Forelimb muscle (tissue), 1 donor: ENCODE measurements around the gene GPR32. TPM values are rescaled to one million over a fixed set of nuclear protein-coding genes. Genes with fewer than 3 reads are reported as not detected.
A peak's percentile ranks its signal among the peaks of the same experiment; 100 is the strongest.
"Not testable (repeated sequence)": the region's sequence is repeated elsewhere in the genome, so short reads cannot be mapped to it uniquely, and the experiment has no call there.

Experiments
- DNase-seq: peaks from one replicate; pipeline ENCODE4 v3.0.0-alpha.2; 2013; ENCODE audit warnings: low read depth
- polyA plus RNA-seq: library from polyadenylated mRNA; unstranded; fragments of 120-200 nt; gene quantifications from one replicate; pipeline ENCODE4 v1.2.1, GENCODE V29; 2013; ENCODE audit not compliant: insufficient read length

The GPR32 gene
- polyA plus RNA-seq, 1 donor: not detected

DNA sequence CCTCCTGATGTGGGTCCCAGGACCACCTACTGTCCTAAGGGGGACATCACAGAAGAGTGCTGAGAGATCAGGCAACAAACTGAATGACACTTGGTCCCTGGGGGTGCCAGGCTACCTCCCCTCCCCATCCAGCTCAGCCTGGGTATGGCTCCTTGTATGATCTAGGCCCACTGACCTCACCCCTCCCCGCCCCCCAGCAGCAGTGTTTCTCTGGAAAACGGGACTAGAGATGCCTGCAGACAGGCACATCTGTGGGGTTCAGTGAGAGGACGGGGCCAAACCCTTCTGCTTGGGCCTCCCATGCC lies 29.2 kb downstream of the GPR32 start:
- DNase-seq: no peak

DNA sequence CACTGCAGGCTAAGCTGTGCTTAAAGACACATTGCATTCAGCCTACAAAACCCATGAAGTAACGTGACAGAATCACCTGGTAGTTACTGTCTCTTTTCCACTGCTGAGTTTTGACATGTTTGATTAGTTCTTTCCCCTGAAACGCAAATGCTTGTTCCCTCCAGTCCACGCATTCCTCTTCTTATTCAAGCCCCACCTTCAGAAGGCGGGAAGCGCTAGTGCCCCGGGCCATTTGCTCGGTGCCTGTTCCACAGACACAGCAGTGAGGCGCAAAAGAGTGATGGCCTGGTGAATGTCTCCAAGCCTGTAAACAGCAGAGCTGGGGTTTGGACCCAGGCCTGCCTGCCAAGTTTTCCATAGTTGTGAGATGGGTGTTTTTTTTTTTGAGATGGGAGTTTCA lies 30.8 kb downstream of the GPR32 start:
- no peak for DNase-seq

GRCh38 chr19:50803633-50804419 lies 33.6 kb downstream of the GPR32 start:
- no peak for DNase-seq

- peak; percentile 95 for DNase-seq
Measured at GRCh38 chr19:50804420-50805272, 34.4 kb downstream of the GPR32 start.

DNA sequence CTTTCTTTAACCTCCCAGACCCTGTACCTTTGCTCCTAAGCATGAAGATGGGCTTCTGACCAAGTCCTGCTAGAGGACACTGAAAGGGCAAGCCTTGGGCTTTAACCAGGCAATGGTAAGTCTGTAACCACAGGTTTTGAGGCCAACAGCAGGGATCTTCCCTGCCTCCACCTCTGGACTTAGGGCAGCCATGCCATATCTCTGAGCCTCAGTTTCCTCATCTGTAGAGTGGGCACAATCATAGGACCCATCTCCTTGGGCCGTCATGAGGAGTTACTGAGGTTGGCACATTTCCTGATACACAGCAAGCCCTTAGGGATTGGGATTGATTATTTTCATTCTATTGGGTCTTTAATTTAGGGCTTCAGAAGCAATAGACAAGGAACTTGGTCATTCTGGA lies 38.6 kb downstream of the GPR32 start:
- DNase-seq: no peak

- DNase-seq: not testable (repeated sequence)
Measured at GRCh38 chr19:50811622-50812238, 41.5 kb downstream of the GPR32 start.

- no peak for DNase-seq
Measured at GRCh38 chr19:50812474-50812873, 42.2 kb downstream of the GPR32 start.

GRCh38 chr19:50814883-50815282 lies 44.6 kb downstream of the GPR32 start:
- no peak for DNase-seq

GRCh38 chr19:50815439-50815838 lies 45.2 kb downstream of the GPR32 start:
- no peak for DNase-seq

GRCh38 chr19:50817941-50818858 lies 47.9 kb downstream of the GPR32 start:
- DNase-seq: no peak

GRCh38 chr19:50818859-50819472 lies 48.7 kb downstream of the GPR32 start:
- no peak for DNase-seq

GRCh38 chr19:50819636-50820035 lies 49.4 kb downstream of the GPR32 start:
- DNase-seq: no peak

GRCh38 chr19:50820086-50820485 lies 49.8 kb downstream of the GPR32 start:
- DNase-seq: no peak

GRCh38 chr19:50820549-50821247 lies 50.4 kb downstream of the GPR32 start:
- no peak for DNase-seq

DNA sequence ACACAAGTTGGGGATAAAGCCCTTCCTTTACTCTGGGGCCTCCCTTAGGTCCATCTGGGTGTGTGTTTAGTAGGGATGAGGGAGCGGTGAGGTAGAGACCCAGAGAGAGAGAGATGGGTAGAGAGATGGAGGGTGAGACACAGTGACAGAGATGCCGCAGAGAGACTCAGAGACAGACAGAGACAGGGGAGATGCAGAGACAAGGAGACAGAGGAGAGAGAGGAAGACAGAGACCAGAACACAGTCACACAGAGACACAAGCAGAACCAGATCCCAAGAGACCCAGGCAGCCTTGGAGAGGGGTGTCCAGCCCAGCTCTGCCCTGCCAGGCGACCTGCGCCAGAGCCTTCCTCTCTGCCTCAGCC lies 51.0 kb downstream of the GPR32 start:
- DNase-seq: no peak

Other genes starting within 250 kb of the GPR32 start
- gene LRRC4B, start 202.0 kb upstream of the GPR32 start, polyA plus RNA-seq: 8.5 TPM
- 0.42 TPM for gene SYT3, start 130.6 kb upstream of the GPR32 start, polyA plus RNA-seq
- 3.8 TPM for gene C19orf81, start 121.0 kb upstream of the GPR32 start, polyA plus RNA-seq
- gene SHANK1, start 50.7 kb upstream of the GPR32 start, polyA plus RNA-seq: 44.4 TPM
- gene CLEC11A, start 47.1 kb upstream of the GPR32 start, polyA plus RNA-seq: 24.4 TPM
- gene ACP4, start 20.0 kb downstream of the GPR32 start, polyA plus RNA-seq: not detected
- 0.56 TPM for gene KLK1, start 53.3 kb downstream of the GPR32 start, polyA plus RNA-seq
- not detected for gene KLK15, start 63.1 kb downstream of the GPR32 start, polyA plus RNA-seq
- gene KLK3, start 84.5 kb downstream of the GPR32 start, polyA plus RNA-seq: not detected
- gene KLK2, start 103.0 kb downstream of the GPR32 start, polyA plus RNA-seq: 0.40 TPM
- not detected for gene KLK4, start 140.9 kb downstream of the GPR32 start, polyA plus RNA-seq
- gene KLK5, start 182.6 kb downstream of the GPR32 start, polyA plus RNA-seq: not detected
- gene KLK6, start 199.1 kb downstream of the GPR32 start, polyA plus RNA-seq: 0.10 TPM
- gene KLK7, start 213.5 kb downstream of the GPR32 start, polyA plus RNA-seq: not detected
- not detected for gene KLK8, start 231.1 kb downstream of the GPR32 start, polyA plus RNA-seq
- gene KLK10, start 249.2 kb downstream of the GPR32 start, polyA plus RNA-seq: 0.18 TPM